GM18498 (cell line): ENCODE measurements around the gene SOX14.
A peak's percentile ranks its signal among the peaks of the same experiment; 100 is the strongest.

Source experiments
- ATAC-seq: cut with Tn5 transposase; IDR thresholded peaks from one replicate; pipeline ENCODE4 v1.9.1; 2021; ENCODE audit warnings: mild to moderate bottlenecking, moderate library complexity; ENCODE audit not compliant: unreplicated experiment

SOX14 gene

DNA sequence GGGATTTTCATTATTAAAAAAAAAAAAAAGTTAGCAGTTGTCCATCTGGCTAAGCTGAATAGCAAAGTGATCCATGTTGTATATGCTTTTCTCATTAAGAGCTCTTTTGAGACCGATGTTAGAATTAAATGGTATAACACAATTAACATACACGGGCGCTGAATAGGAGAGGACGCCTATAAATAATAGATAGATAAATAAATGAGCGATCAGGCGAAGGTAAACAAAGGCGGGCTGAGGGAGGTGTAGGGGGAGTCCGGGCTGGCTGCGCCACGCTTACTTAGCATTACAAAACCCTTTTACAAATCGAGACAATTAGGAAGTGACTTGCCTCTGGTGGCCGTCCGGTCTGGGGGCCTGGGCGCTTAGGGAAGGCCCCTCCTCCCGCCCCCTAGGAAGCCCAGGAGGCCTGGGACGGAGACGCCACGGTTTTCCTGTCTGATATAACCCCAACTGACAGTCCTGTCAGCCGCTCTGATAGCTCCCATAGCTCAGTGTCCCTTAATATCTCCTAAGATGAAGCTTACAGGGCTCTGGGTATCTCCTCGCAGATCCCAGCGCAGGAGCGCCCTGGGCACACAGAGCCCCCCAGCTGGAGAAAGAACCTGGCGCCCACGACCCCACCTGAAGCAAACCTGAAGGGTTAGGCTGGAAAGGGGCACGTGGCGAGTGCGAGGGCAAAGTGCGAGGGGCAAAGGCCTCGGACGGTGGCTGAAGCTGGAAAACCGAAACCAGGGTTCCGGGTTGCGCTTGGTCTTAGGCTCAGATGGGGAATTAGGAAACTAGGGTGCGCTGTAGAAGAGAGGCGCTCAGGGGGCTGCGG is 3.6 kb downstream of the SOX14 start:
- ATAC-seq: no peak

DNA sequence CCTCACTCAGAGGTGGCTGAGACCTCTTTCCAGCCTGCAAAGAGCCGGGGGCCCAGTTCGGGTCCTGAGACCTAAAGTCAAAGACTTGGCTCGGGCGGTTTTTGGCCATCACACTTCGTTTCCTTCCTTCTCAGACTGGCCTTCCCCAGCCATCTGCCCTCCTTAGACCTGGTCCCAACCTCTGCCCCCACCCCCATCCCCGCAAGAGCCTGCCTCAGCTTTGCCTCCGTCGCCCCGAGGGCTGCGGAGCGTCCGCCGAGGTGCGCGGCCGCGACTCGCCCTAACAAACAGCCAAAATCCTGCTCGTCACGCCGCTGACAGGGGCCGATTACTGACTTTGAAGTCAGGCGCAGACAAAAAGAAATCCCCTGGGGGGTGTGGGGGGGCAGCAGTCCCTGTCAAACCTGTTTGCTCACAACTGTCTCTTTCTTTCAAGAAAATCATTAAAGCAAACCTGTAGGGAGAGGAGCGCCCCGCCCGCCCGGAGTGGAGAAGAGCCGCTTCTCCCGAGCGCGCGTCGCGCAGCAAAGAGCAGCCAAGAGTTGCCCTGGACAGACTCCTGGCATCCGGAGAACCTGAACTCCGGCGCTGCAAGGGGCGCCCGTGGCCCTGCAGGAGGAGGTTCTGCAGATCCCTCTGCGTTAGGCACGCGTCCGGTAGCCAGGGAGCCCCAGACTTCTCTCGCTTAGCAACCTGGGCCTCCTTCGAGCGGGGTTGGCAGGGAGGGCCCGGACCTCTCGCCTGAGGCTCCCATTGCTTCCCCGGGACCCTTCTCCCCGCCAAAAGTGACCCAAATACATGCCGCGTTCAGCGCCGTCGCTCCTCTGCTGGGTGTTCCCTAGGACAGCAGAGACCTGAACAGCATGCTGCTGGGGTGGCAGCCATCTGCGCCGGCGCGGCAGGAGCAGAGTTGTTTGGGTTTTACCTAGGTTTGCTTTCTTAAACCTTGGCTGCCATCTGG is 4.5 kb downstream of the SOX14 start:
- ATAC-seq: no peak

DNA sequence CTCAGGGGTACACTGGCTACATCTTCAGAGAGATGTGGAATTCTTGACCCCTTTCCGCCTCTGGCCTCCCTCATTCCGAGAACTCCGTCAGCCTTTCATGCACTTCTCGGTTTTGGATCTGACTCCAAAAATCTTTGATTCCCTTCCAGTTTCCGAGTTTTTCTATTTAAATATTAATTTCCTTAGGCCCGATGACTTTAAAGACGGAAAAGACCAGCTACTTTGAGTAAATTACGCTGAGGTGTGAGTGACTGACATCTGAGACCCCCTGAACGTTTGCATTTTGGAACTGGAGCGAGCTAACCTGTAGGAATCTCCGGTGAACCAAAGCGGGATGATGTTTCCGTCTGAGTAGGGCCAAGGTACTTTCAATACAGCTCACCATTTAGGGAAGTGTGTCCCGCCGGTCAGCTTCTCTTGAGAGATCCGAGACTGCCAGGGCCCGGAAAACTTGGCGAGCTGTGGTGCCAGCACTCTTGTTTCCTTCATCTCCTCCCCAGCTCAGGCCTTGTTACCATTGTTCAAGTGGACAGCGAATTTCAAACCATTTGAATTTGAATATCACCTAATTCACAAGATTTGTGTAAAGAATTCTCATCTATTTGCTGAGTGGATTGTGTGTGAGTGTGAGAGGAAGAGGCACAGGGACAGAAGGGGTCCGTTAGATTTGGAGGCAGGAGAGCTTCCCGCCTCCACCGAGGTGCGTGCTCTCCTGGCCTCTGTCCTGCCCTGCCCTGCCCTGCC is 5.4 kb downstream of the SOX14 start:
- ATAC-seq: no peak

DNA sequence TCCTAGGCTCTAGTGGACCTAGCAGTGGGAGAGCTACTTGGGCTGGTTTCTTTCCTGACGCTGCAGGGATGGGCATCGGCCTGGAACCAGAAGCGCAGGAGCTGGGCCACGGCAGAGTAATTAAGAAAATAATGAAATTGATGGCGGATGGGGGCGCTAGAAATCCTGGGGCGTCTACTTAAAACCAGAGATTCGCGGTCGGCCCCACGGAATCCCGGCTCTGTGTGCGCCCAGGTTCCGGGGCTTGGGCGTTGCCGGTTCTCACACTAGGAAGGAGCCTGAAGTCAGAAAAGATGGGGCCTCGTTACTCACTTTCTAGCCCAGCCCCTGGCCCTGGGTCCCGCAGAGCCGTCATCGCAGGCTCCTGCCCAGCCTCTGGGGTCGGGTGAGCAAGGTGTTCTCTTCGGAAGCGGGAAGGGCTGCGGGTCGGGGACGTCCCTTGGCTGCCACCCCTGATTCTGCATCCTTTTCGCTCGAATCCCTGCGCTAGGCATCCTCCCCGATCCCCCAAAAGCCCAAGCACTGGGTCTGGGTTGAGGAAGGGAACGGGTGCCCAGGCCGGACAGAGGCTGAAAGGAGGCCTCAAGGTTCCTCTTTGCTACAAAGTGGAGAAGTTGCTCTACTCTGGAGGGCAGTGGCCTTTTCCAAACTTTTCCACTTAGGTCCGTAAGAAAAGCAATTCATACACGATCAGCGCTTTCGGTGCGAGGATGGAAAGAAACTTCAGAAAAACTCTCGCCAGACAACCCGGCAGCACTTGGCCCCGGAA is 6.1 kb downstream of the SOX14 start:
- no peak for ATAC-seq

DNA sequence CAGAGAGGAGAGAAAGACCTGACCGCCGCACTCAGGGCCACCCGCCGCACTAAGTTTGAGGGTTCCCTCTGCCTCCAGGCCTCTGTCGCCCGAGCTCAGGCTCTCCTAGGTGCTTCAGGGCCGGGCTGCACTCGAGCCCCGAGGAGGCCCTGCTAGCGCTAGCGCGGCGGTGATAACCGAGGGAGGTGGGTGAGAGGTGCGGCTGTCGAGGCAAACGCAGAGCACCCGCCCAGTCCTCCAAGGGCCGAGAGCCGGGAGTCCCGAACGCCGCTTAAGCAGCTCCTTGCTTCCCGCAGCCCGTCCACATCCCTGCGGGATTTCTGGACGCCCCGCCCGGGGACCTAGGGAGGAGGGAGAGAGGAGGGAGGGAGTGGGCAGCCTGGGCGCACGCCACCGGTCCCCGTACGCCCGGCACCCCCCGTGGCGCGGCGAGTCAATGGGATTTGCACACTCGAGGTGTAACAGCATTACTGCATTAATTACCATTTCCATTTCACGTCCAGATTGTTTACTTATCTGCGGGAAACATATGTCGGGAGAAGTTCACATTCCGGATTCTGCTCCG is 6.8 kb downstream of the SOX14 start:
- ATAC-seq: no peak

DNA sequence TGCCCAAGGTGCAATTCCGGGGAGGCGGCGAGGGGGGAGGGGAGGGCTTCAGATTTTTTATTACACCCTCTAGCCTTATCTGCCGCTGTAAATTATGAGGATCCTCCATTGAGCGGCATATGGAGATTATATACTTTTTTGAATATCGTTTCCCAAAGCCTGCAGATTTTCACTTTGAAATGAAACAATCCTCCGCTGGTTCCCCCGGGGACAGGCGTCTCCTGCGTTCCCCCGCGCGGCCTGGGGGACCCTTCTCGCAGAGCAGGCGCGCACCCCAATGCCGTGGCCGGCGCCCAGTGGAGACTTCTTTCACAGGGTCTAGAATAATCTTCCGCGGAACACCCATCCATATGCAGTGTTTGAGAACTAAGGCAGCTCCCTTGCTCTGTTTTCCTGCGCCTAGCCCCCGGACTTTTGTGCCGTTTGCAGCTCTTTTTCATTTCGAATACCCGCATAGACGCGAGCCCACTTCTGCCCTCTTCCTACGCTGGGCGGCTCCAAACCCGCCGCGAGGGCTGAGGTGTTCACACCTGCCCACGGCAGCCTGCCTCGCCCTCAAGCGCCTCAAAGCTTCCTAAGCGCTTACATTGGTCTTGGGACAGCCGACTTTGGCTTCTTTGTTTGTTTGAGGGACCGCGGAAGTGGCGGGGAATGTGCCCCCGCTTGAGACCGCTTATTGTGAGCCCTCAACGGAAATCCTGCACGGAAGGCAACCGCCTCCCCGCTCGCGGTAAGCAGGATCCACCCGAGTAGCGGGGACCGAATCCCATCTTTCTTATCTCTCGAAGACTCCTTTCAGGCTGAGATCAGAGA is 7.5 kb downstream of the SOX14 start:
- no peak for ATAC-seq

DNA sequence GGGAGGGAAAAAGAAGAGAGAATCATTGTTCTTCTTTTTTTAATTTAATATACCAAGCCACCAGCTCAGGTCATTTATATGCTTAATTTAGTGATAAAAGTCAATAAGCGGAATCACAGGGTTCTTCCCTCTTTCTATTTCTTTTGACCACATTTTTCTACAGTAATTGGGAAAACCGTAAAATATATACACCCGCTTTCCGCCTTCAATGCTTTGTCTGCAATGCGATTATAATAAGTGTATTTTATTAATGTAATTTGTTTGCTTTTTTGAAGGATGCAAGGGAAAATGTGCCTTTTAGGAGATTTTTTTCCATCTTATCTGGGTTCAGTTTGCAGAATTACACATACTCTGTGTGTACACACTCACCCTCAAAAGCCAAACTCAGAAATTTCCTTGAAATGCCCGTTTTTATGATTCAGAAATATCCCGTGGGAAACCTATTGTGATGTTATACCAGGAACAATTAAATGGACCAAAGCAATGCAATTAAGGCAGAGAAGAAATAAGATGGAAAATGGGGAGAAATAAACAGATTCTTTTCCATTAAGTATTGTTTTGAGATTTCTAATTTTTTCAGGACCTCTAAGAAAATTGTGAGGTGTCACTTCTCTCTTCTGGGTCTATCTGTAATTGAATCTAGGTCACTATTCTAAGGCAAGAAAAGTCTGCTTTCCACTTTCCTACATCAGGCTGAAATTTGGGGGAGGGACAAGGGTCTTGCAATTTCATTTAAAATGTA is 8.3 kb downstream of the SOX14 start:
- no peak for ATAC-seq

DNA sequence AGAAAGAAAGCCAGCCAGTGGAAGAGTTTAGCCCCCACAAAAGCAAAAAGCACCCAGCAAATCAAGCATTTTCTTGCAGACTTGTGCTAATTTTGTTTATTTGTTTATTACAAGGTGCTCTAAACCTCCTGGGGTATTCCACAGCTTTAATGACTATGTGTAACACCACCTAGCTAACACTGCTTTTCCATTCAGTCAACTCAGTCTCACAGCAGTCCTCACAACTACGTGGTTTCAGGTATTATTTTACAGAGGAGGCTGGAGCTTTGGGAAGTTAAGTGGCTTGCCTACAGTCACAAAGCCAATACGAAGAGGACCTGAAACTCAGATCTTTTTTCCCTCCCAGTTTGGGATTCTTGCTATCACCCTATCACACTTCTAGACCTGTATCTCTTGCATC is 14.8 kb downstream of the SOX14 start:
- no peak for ATAC-seq

DNA sequence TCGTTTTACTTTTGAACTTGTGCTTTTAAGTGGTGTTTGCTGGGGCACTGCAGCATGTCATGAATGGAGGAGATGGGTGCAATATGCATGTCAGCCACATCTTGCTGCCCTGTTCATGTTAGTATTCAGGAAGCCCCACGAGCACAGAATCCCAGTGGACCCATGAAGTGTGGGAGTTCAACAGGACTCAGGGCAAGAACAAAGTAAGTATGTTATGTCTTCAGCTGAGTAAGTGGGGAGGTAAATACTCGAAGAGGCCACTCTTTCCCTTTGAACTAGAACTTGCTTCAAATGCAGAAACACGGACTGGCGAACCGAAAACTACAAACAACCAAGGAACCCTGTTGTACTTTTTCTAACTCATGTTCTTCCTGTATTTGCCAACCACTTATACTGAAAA is 23.4 kb downstream of the SOX14 start:
- no peak for ATAC-seq

DNA sequence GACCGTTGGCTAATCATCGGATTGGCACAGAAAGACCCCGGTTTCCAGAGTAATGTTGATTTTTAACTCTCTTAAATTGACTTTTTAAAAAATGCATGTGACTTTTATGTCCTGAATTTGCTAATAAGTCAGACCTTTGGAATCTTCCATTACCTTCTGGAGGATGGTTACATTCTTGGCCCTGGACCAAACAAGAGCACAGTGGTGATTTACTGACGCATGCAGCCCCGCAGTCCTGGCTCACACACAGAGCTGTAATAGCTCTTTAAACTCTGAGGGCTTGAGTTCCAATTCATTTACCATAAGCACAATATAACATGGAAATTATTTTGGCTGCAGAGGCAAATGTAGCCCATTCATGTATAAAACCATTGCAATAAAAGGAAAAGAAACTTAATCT is 25.1 kb downstream of the SOX14 start:
- no peak for ATAC-seq

DNA sequence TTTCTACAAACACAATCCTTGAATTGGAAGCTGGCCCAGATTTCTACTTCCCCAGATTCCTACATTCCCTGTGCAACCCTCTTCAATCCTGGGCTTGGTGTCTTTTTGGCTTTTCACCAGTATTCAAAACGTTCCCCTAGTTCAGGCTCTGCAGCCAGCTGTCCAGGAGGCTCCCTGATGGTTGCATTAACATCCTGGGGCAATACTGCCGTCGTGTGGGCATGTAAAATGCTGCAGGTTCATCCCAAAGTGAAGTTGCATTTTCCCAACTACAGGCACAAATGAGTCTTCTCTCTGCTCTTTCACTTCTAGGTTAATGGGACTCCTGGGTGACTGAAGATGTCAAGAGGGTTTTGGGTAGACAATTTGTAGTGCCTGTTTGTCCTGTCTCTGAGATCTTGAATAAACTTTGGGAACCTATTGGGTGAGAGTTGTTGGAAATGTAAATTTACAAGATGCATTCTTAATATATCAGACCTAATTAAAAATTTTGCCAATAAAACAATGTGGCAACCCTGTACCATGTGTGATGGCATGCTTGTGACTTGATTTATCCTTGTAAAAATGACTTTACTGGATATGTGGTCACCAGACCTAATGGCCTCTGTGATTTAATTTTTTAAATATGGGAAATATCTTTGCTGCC is 28.6 kb downstream of the SOX14 start:
- no peak for ATAC-seq

DNA sequence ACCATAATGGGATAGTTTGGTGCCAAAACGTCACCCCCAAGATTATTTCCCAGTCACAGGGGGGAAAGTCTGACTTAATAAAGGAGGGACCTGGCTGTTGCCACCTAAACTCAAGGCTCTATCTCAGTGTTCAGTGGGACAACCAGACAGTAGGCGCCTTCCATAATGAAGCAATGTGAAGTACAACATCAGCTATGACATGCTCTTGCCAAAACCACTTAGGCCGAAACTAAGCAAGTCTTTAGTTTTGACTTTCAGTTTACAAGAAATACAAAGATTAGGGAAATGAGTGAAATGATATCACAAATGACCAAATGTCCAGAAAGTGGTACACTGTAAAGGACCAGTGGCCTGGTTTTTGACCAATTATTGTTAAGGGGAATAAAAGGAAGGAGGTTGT is 32.9 kb downstream of the SOX14 start:
- ATAC-seq: peak; percentile 72

DNA sequence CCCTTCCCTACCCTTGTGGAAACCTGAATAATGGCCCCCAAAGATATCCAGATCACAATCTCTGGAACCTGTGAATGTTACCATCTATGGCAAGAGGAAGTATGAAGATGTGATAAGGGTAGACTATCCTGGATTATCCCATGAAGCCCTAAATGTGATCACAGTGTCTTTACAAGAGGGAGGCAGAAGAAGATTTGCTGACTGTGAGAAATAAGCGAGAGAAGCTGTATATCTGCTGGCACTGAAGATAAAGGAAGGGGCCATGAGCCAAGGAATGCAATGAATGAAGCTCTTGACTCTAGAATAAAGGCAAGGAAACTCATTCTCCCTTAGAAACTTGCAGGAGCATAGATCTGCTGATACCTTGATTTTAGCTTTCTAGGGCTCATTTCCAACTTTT is 39.1 kb downstream of the SOX14 start:
- no peak for ATAC-seq

DNA sequence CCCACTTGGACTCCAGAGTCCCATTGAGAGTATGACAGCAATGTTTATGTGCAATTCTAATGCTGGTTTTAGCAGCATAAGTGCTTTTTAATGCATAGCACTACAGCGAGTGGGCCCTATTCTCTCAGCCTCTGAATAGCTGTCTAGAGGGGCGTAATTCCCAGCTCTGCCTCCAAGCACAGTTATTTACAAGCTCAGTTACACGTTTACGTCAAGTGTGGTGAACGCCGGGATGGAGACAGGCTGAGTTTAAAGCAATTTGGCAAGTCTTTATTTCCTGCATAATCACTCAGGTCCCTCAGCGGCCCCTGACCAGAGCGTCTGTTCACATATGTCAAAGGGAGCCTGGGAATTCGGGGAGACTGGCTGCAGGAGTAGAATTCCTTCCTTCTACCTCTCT is 43.9 kb downstream of the SOX14 start:
- no peak for ATAC-seq

DNA sequence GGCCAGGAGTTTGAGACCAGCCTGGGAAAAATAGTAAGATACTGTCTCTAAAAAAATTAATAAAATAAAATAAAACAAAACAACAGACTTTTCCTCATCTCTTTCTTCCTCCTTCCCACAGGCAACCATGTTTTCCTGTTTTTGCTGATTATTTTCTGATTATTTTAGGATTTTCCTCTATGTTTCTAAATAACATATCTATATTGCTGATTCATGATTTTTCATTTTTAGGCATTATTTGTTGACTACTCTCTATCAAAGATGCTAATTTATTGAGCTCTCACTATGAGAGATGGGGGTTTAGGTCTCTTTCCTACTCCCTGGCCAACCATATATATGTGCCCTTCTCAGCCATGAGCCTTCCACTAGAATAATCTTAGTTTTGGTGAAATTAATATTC is 45.4 kb downstream of the SOX14 start:
- no peak for ATAC-seq

DNA sequence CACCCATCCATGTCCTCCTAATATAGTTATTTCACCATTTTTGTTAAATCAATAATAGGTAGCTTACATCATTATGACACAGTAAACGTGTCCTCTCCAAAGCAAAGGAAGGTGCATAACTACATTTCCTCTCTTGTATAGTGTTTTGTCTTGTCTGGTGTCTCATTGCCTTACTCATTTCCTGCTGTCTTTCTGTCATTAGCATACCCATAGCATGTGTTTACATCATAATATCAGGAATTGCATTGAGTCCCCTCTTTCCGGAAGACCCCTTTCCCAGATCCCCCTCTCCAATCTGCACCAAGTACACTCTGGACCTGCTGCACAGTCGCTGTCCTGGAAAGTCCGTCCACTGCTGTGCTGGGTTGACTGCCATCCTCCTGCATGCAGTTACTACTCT is 47.9 kb downstream of the SOX14 start:
- no peak for ATAC-seq

DNA sequence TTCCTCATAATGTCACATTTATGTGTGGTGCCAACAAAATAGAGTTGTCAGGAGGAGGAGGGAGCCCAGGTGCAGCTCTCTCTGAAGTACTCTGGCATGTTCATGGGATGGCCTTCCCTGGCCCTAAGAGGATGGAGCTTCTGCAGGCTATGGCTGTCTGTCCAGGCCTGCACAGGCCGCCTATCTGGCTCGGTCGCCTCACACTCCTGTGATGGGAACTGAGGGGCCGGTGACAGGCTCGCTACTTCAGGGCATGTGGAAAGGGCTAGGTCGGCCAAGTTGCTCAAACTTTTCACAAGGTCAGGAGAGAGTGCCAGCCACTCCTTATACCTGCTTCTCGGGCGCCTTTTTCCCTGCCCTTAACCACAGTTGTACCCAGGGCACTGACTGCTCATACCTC is 51.1 kb downstream of the SOX14 start:
- no peak for ATAC-seq
